GM23338 (cell line): Measurements from ENCODE around the gene C2CD3. TPM values are rescaled to one million over a fixed set of nuclear protein-coding genes. Genes with fewer than 3 reads are reported as not detected.

Source experiments
- ATAC-seq: fragments of 200-7000 bp; cut with Tn5 transposase; 3 replicates; pipeline ENCODE4 v1.9.1; 2020
- DNase-seq: peaks from one replicate; pipeline ENCODE4 v3.0.0-alpha.2; 2015; ENCODE audit warnings: low spot score
- H2AFZ ChIP-seq: fragments of 200-600 bp; sonication (generic); 2 replicates; pipeline ENCODE4 v1.8.0; 2016; ENCODE audit warnings: antibody characterized with exemption, mild to moderate bottlenecking, moderate library complexity
- H3F3A ChIP-seq: fragments of 200-600 bp; sonication (generic); replicated peaks from 2 replicates; pipeline ENCODE4 v1.8.0; 2017; ENCODE audit warnings: antibody characterized with exemption, mixed run types, low read depth
- H3K27ac ChIP-seq: fragments of 200-600 bp; sonication (generic); 2 replicates; pipeline ENCODE4 v1.6.1; 2016; ENCODE audit warnings: low read depth
- H3K27me3 ChIP-seq: fragments of 200-600 bp; sonication (generic); 2 replicates; pipeline ENCODE4 v1.8.0; 2016; ENCODE audit warnings: mild to moderate bottlenecking, mixed run types, moderate library complexity; ENCODE audit not compliant: insufficient read depth
- H3K36me3 ChIP-seq: fragments of 200-600 bp; sonication (generic); 2 replicates; pipeline ENCODE4 v1.8.0; 2016; ENCODE audit warnings: mild to moderate bottlenecking; ENCODE audit not compliant: insufficient read depth
- H3K4me1 ChIP-seq: fragments of 200-600 bp; sonication (generic); 2 replicates; pipeline ENCODE4 v1.8.0; 2016; ENCODE audit warnings: mild to moderate bottlenecking, moderate library complexity; ENCODE audit not compliant: insufficient read depth
- H3K4me2 ChIP-seq: fragments of 200-600 bp; sonication (generic); 2 replicates; pipeline ENCODE4 v1.7.1; 2017; ENCODE audit warnings: mixed run types
- H3K4me3 ChIP-seq: fragments of 200-600 bp; sonication (generic); 2 replicates; pipeline ENCODE4 v1.6.1; 2016; ENCODE audit warnings: mixed run types
- H3K79me2 ChIP-seq: fragments of 200-600 bp; sonication (generic); replicated peaks from 2 replicates; pipeline ENCODE4 v1.8.0; 2017; ENCODE audit warnings: mild to moderate bottlenecking; ENCODE audit not compliant: insufficient read depth
- H3K9me2 ChIP-seq: fragments of 200-600 bp; sonication (generic); 2 replicates; pipeline ENCODE4 v1.8.0; 2017; ENCODE audit not compliant: insufficient read depth
- H4K20me1 ChIP-seq: fragments of 200-600 bp; sonication (generic); replicated peaks from 2 replicates; pipeline ENCODE4 v1.8.0; 2017; ENCODE audit warnings: mild to moderate bottlenecking; ENCODE audit not compliant: insufficient read depth
- H3K27ac Mint-ChIP-seq: 2 replicates; pipeline ENCODE4 v1.8.0; 2020; ENCODE audit warnings: inconsistent platforms, mild to moderate bottlenecking, moderate library complexity, mixed read lengths
- H3K27me3 Mint-ChIP-seq: 3 replicates; pipeline ENCODE4 v1.8.0; 2022; ENCODE audit warnings: low read depth, mild to moderate bottlenecking, moderate library complexity, mixed read lengths, inconsistent platforms; ENCODE audit not compliant: insufficient read depth, poor library complexity
- H3K36me3 Mint-ChIP-seq: 3 replicates; pipeline ENCODE4 v1.8.0; 2021; ENCODE audit warnings: low read depth, mild to moderate bottlenecking, inconsistent platforms, moderate library complexity, mixed read lengths
- H3K4me1 Mint-ChIP-seq: 3 replicates; pipeline ENCODE4 v1.8.0; 2020; ENCODE audit warnings: mild to moderate bottlenecking, inconsistent platforms, mixed read lengths
- H3K4me3 Mint-ChIP-seq: 3 replicates; pipeline ENCODE4 v1.8.0; 2021; ENCODE audit warnings: moderate library complexity, mild to moderate bottlenecking, inconsistent platforms, mixed read lengths
- H3K9me3 Mint-ChIP-seq: 3 replicates; pipeline ENCODE4 v1.8.0; 2020; ENCODE audit warnings: moderate library complexity, mild to moderate bottlenecking, inconsistent platforms, mixed read lengths
- CREB1 ChIP-seq: fragments of 250-450 bp; sonication (Bioruptor Pico); IDR thresholded peaks from 2 replicates; pipeline ENCODE4 v1.5.0; 2020; ENCODE audit warnings: low read depth, mild to moderate bottlenecking, moderate library complexity
- CTCF ChIP-seq, 2 experiments: fragments of 200-600 bp in 1 of 2; sonication (generic) in 1 of 2; conservative IDR thresholded peaks; 2 replicates each; pipeline versions ENCODE4 v1.5.1 to v1.6.1; 2016 to 2017; ENCODE audit warnings: antibody characterized with exemption in 2 of 2, low read depth in 2 of 2, mild to moderate bottlenecking in 2 of 2, moderate library complexity in 1 of 2
- EZH2 ChIP-seq: fragments of 200-600 bp; sonication (generic); IDR thresholded peaks from one replicate; pipeline ENCODE4 v1.8.0; 2017; ENCODE audit warnings: antibody characterized with exemption, mild to moderate bottlenecking, low read depth; ENCODE audit not compliant: unreplicated experiment
- EZH2phosphoT487 ChIP-seq: fragments of 200-600 bp; sonication (generic); IDR thresholded peaks from one replicate; pipeline ENCODE4 v1.8.1; 2018; ENCODE audit warnings: antibody characterized with exemption; ENCODE audit not compliant: unreplicated experiment
- JUNB ChIP-seq: IDR thresholded peaks from one replicate; pipeline ENCODE4 v1.6.1; 2016; ENCODE audit warnings: antibody characterized with exemption; ENCODE audit not compliant: unreplicated experiment
- REST ChIP-seq: IDR thresholded peaks from one replicate; pipeline ENCODE4 v1.6.1; 2018; ENCODE audit warnings: antibody characterized with exemption; ENCODE audit not compliant: unreplicated experiment
- STAT1 ChIP-seq: IDR thresholded peaks from one replicate; pipeline ENCODE4 v1.6.1; 2016; ENCODE audit warnings: antibody characterized with exemption; ENCODE audit not compliant: unreplicated experiment
- ZNF114 ChIP-seq: fragments of 250-450 bp; sonication (Bioruptor Pico); IDR thresholded peaks from 2 replicates; pipeline ENCODE4 v1.5.0; 2020; ENCODE audit warnings: mild to moderate bottlenecking, moderate library complexity
- ZNF331 ChIP-seq: fragments of 250-450 bp; sonication (Bioruptor Pico); IDR thresholded peaks from 2 replicates; pipeline ENCODE4 v1.5.0; 2020; ENCODE audit warnings: low read depth, mild to moderate bottlenecking, moderate library complexity
- polyA plus RNA-seq: library from polyadenylated mRNA; unstranded; fragments of >200 nt; fragmentation: Nextera tagmentation; extraction: Ambion mirVana; gene quantifications from 2 replicates; pipeline ENCODE4 v1.2.1, GENCODE V29; 2016
- total RNA-seq: library from RNA; depleted of rRNA; stranded (reverse); fragments of >200 nt; shearing (Covaris generic); gene quantifications from 2 replicates; pipeline ENCODE4 v1.2.3, GENCODE V29; 2014
- TF ChIP-seq, protein P1 (sequence below): IDR thresholded peaks from 2 replicates; pipeline ENCODE4 v1.6.1; 2016; ENCODE audit warnings: antibody characterized with exemption

C2CD3 gene
- total and polyA plus RNA-seq, 2 experiments from 2014 or later: 15.5 to 29.5 TPM

DNA sequence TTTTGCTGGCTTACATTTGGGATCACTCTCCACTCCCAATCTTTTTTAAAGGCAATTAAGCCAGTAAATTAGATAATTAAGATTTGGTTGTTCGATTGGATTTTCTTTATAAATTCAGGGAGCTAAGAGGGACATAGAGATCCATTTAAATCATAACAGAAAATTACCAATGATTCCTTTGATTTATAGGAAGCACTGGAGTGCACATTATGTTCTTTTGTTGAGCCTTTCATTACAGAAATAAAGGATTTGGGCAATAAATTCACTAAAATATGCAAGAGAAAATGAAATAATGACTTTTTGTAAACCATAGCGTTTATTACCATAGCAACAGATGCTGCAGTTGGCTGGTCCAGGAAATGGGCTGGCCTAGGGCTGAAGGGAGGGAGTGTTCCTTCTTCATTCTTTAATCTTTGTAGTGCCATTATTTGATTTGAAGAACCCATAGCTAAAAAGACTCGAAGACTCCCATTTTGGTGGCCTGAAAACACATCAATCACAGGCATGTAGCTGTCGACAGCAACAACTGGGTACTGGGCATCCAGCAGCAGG, 73.0 kb downstream of the C2CD3 start (continued):
- TF ChIP-seq, protein P1, sequence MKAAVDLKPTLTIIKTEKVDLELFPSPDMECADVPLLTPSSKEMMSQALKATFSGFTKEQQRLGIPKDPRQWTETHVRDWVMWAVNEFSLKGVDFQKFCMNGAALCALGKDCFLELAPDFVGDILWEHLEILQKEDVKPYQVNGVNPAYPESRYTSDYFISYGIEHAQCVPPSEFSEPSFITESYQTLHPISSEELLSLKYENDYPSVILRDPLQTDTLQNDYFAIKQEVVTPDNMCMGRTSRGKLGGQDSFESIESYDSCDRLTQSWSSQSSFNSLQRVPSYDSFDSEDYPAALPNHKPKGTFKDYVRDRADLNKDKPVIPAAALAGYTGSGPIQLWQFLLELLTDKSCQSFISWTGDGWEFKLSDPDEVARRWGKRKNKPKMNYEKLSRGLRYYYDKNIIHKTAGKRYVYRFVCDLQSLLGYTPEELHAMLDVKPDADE: no peak
- TF ChIP-seq JUNB: no peak
- TF ChIP-seq STAT1: no peak
- no peak for TF ChIP-seq ZNF331 (CRISPR knock-in tag)
- TF ChIP-seq EZH2: no peak
- TF ChIP-seq CREB1 (CRISPR knock-in tag): no peak

- no peaks in the 10 kb centered on the region for H3K9me2 ChIP-seq
- peak; percentile 32; the same call in 2 of the 3 replicates for ATAC-seq
- H3K4me1 ChIP-seq: 0 out of 2 replicates have a peak, but pooled peaks cover 5% of the 10 kb centered on the region
- TF ChIP-seq ZNF114 (CRISPR knock-in tag) (no peak), CTCF (conservative IDR thresholded peaks at IDR 0.05; ENCODE audit: low read depth in 2 of 2) (peak in 1 of 2 experiments; percentile 54; a peak in 2 of 4 replicates), EZH2phosphoT487 (no peak), STAT1 (no peak)
- H3K4me3 ChIP-seq: no peak overlapping the region
- Mint-ChIP-seq H3K27me3 (no peaks in the 10 kb centered on the region), H3K4me1 (peaks cover 13% of the 10 kb centered on the region; the same call in 2 of the 3 replicates), H3K27ac (no peak overlapping the region), H3K9me3 (no peaks in the 10 kb centered on the region), H3K36me3 (peaks cover 7% of the 10 kb centered on the region; the same call in 2 of the 3 replicates), H3K4me3 (no peak overlapping the region)
- no peak overlapping the region for H2AFZ ChIP-seq
- no peaks in the 10 kb centered on the region for H3K79me2 ChIP-seq
- DNase-seq: peak; percentile 24
- no peaks in the 10 kb centered on the region for H4K20me1 ChIP-seq
- no peaks in the 10 kb centered on the region for H3F3A ChIP-seq
- H3K4me2 ChIP-seq: no peak overlapping the region
- peaks cover 15% of the 10 kb centered on the region; the same call in 1 of the 2 replicates for H3K36me3 ChIP-seq
- H3K27ac ChIP-seq: no peak overlapping the region
- H3K27me3 ChIP-seq: no peaks in the 10 kb centered on the region
Measured at GRCh38 chr11:74094393-74094792, 76.4 kb downstream of the C2CD3 start.

GRCh38 chr11:74092425-74092824, 78.4 kb downstream of the C2CD3 start:
- no peaks in the 10 kb centered on the region for H3K9me2 ChIP-seq
- no peak for DNase-seq
- Mint-ChIP-seq H3K4me3 (no peak overlapping the region), H3K4me1 (peaks cover 4% of the 10 kb centered on the region; the same call in 2 of the 3 replicates), H3K27me3 (no peaks in the 10 kb centered on the region), H3K9me3 (no peaks in the 10 kb centered on the region), H3K36me3 (peaks cover 7% of the 10 kb centered on the region; the same call in 2 of the 3 replicates), H3K27ac (no peak overlapping the region)
- no peaks in the 10 kb centered on the region for H3K79me2 ChIP-seq
- H2AFZ ChIP-seq: no peak overlapping the region
- H3K4me3 ChIP-seq: no peak overlapping the region
- no peak for ATAC-seq
- H3K4me2 ChIP-seq: no peak overlapping the region
- no peaks in the 10 kb centered on the region for H3K27me3 ChIP-seq
- H3F3A ChIP-seq: no peaks in the 10 kb centered on the region
- no peaks in the 10 kb centered on the region for H4K20me1 ChIP-seq
- H3K36me3 ChIP-seq: peaks cover 15% of the 10 kb centered on the region; the same call in 1 of the 2 replicates
- H3K4me1 ChIP-seq: 0 out of 2 replicates have a peak, but pooled peaks cover 2% of the 10 kb centered on the region
- no peak overlapping the region for H3K27ac ChIP-seq
- TF ChIP-seq CREB1 (CRISPR knock-in tag) (no peak), REST (no peak), STAT1 (no peak), EZH2 (no peak), EZH2phosphoT487 (no peak)
- TF ChIP-seq, protein P1: no peak
